ENCODE measurements around the gene CIB4.

The CIB4 gene

GRCh38 chr2:26537826-26538475, 103.2 kb downstream of the CIB4 start:
- no peak for DNase-seq

- no peak for DNase-seq
Measured at GRCh38 chr2:26537069-26537825, 103.9 kb downstream of the CIB4 start.

DNA sequence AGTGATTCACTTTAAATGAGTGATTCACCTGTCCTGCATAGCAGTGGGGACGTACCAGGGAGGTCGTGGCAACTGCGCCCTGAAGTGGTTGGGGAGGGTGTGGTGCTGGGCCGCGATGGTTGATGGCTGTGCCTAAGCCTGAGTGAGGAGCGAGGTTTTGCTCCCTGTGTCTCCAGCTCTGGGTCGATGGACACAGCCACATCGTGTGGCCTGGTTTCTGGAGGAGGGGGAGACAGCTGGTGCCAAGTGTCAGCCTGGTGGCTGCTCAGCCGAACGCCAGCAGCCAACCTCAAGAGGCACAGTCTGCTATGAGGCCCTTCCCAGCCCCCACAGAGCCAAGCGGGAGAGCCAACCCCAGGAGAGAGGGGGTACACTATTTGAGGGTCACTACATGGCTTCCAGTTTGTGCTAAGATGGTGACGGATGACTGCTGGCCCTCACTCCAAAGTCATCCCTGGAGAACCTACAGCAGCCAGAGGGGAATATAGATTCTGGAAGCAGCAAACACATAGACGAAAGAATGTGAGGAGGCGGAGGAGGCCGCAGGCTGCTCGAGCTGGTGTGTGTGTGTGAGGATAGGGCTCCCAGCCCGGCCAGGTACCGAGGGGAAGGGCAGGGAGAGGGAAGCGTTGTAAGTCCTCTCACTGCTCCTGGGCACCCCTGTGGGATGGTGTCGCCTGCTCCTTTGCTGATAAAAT, 104.6 kb downstream of the CIB4 start:
- no peak for DNase-seq

DNA sequence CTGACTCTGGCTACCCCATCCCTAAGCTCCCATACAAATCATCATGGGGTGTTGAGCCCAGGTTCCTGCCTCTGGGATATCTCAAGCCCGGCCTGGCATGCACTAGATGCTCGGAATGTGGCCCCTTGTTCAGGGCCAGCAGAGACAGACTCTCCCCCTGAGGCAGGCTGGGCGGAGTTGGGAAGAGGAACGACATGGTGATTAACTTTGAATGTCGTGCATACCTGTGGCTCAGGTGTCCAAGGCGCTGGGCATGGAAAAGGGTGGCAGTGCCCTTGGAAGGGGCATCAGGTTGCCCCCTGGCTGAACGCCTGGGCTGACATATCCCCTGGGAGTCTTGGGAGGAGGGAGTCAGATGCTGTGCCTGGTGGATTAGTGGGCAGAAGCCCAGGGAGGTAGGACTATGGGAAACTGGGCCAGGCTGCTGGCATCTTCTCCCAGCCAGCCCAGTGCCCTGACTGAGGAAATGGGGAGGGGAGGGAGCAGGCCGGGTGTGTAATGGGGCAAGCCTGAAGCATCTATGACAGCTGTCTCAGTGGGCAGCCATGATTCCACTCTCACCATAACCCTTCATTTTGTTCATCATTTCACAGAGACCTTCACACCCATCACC, 105.4 kb downstream of the CIB4 start:
- DNase-seq, result no peak

DNA sequence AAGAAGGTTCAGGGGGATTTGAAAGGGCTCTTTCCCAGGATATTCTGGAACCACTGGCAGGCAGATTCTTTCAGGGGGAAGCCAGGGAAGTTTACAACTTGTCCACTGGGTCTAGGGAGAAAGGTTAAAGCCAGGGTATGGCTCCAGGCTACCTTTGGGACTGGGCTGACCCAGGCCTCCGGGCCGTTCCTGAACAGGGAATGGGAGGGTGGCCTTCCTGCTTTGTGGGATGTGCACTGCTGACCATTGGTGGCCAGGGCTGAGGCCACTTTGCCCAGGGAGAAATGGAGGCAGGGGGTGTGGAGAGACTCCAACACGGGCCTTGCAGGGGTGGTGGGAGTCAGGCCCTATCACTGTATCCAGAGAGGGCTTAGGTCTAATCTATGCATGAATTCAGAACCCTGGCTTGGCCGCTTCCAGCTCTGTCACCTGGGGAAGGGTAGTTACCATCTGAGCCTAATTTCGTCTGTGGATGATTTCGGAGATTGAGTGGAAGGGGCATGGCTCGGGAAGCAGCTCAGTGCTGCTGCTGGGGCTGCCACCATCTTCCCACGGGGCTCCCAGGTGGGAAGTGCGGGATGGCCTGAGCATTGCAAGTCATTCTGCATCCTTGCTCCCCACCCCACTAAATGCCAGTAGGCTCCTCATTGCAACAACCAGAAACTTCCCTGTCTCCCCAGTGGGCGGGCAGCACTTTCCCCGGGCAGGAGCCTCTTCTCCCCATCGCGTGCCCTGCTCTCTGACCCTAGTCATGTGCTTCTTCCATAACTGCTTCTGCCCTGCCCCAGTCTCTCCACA, 106.1 kb downstream of the CIB4 start:
- DNase-seq, result no peak

- no peak for DNase-seq
Measured at GRCh38 chr2:26534098-26534864, 106.9 kb downstream of the CIB4 start.

GRCh38 chr2:26533661-26534060, 107.5 kb downstream of the CIB4 start:
- no peak for DNase-seq

GRCh38 chr2:26532301-26533250, 108.6 kb downstream of the CIB4 start:
- no peak for DNase-seq
